ENCODE results near the gene ETV6. TPM values are rescaled to one million over a fixed set of nuclear protein-coding genes. Genes with fewer than 3 reads are reported as not detected.

Gene ETV6
- total RNA-seq, 2 experiments from 2014 or later = 28.5 to 30.2 TPM

- no peak overlapping the region for H3K27ac ChIP-seq (ENCODE audit: low read depth in 1 of 2, low read length in 2 of 2)
- peaks cover 46% of the 10 kb centered on the region for H3K36me3 Mint-ChIP-seq (ENCODE audit: low read depth)
- peaks cover 61% of the 10 kb centered on the region for H3K4me1 Mint-ChIP-seq (ENCODE audit: low read depth)
- TF ChIP-seq CTCF (IDR thresholded peaks at IDR 0.05) = no peak
- H3K9me3 Mint-ChIP-seq = no peaks in the 10 kb centered on the region
- intact Hi-C loops (cut with DNase I, micrococcal nuclease) = no loop called here
- H3K4me1 ChIP-seq (ENCODE audit: insufficient read depth, low read length) = peaks cover 13% of the 10 kb centered on the region
- no peaks in the 10 kb centered on the region for H3K9me3 ChIP-seq (ENCODE audit: control insufficient read depth in 1 of 2, insufficient read depth in 1 of 2, low read length in 2 of 2)
- H3K27me3 ChIP-seq (ENCODE audit: control insufficient read depth in 1 of 2, insufficient read depth in 2 of 2, low read length in 2 of 2) = no peaks in the 10 kb centered on the region
- ATAC-seq (ENCODE audit: poor library complexity) (no peak), DNase-seq (no peak)
- CTCF ChIA-PET = interaction anchor here (1.5 kb wide), 1 partner anchor 274 kb away, joined by 4 read pairs; no protein-coding TSS in a partner anchor
- peaks cover 20% of the 10 kb centered on the region for H3K36me3 ChIP-seq (ENCODE audit: insufficient read depth, low read length)
- POLR2A ChIA-PET = interaction anchor here (0.6 kb wide), 1 partner anchor 80 kb away, joined by 3 read pairs; no protein-coding TSS in a partner anchor
- no peaks in the 10 kb centered on the region for H3K27me3 Mint-ChIP-seq
- H3K27ac Mint-ChIP-seq = peak overlapping the region; percentile 7
- no peak overlapping the region for H3K4me3 Mint-ChIP-seq
- H3K4me3 ChIP-seq (ENCODE audit: low read length) = no peak overlapping the region
Observed at GRCh38 chr12:11759494-11759878, 110.0 kb downstream of the ETV6 start.

GRCh38 chr12:11759899-11760298, 110.4 kb downstream of the ETV6 start:
- DNase-seq (peak in 2 of 14 experiments; percentile 45 to 54), ATAC-seq (ENCODE audit: poor library complexity) (no peak)
- ChIA-PET CTCF (interaction anchor here (1.5 kb wide), 1 partner anchor 274 kb away, joined by 4 read pairs; no protein-coding TSS in a partner anchor), POLR2A (no interaction called here)
- peak overlapping the region; percentile 7 for H3K27ac Mint-ChIP-seq
- no peak overlapping the region for H3K4me3 Mint-ChIP-seq
- no peak overlapping the region for H3K27ac ChIP-seq (ENCODE audit: low read depth in 1 of 2, low read length in 2 of 2)
- no peaks in the 10 kb centered on the region for H3K9me3 ChIP-seq (ENCODE audit: control insufficient read depth in 1 of 2, insufficient read depth in 1 of 2, low read length in 2 of 2)
- peaks cover 42% of the 10 kb centered on the region for H3K36me3 Mint-ChIP-seq (ENCODE audit: low read depth)
- H3K27me3 Mint-ChIP-seq = no peaks in the 10 kb centered on the region
- TF ChIP-seq CTCF (IDR thresholded peaks at IDR 0.05) = no peak
- intact Hi-C loops (cut with DNase I, micrococcal nuclease) = no loop called here
- H3K4me3 ChIP-seq (ENCODE audit: low read length) = no peak overlapping the region
- H3K4me1 ChIP-seq (ENCODE audit: insufficient read depth, low read length) = peaks cover 13% of the 10 kb centered on the region
- peaks cover 16% of the 10 kb centered on the region for H3K36me3 ChIP-seq (ENCODE audit: insufficient read depth, low read length)
- no peaks in the 10 kb centered on the region for H3K27me3 ChIP-seq (ENCODE audit: control insufficient read depth in 1 of 2, insufficient read depth in 2 of 2, low read length in 2 of 2)
- peaks cover 65% of the 10 kb centered on the region for H3K4me1 Mint-ChIP-seq (ENCODE audit: low read depth)
- H3K9me3 Mint-ChIP-seq = no peaks in the 10 kb centered on the region

- no peak for TF ChIP-seq CTCF (IDR thresholded peaks at IDR 0.05)
- Mint-ChIP-seq H3K4me1 (ENCODE audit: low read depth) (peaks cover 86% of the 10 kb centered on the region), H3K27me3 (no peaks in the 10 kb centered on the region), H3K27ac (peak overlapping the region; percentile 73), H3K9me3 (no peaks in the 10 kb centered on the region), H3K4me3 (no peak overlapping the region), H3K36me3 (ENCODE audit: low read depth) (peaks cover 21% of the 10 kb centered on the region)
- Histone ChIP-seq H3K27ac (ENCODE audit: low read depth in 1 of 2, low read length in 2 of 2) (peak overlapping the region in 1 of 2 donors; percentile 37), H3K4me3 (ENCODE audit: low read length) (no peak overlapping the region), H3K9me3 (ENCODE audit: control insufficient read depth in 1 of 2, insufficient read depth in 1 of 2, low read length in 2 of 2) (no peaks in the 10 kb centered on the region), H3K36me3 (ENCODE audit: insufficient read depth, low read length) (peaks cover 5% of the 10 kb centered on the region), H3K27me3 (ENCODE audit: control insufficient read depth in 1 of 2, insufficient read depth in 2 of 2, low read length in 2 of 2) (no peaks in the 10 kb centered on the region), H3K4me1 (ENCODE audit: insufficient read depth, low read length) (peaks cover 30% of the 10 kb centered on the region)
- peak in 1 of 14 experiments; percentile 28 for DNase-seq
- intact Hi-C loops (cut with DNase I, micrococcal nuclease) = no loop called here
- ATAC-seq (ENCODE audit: poor library complexity) = no peak
- ChIA-PET POLR2A (interaction anchor here (1.5 to 1.8 kb wide), 2 partner anchors 30 to 35 kb away, joined by 3 to 9 read pairs; no protein-coding TSS in a partner anchor), CTCF (no interaction called here)
Observed at GRCh38 chr12:11761869-11762567, 112.5 kb downstream of the ETV6 start.
